Glutamatergic neuron (in vitro differentiated cells): Measurements from ENCODE around the gene NTM. TPM values are rescaled to one million over a fixed set of nuclear protein-coding genes. Genes with fewer than 3 reads are reported as not detected.

Source experiments
- DNase-seq: peaks from one replicate; pipeline ENCODE4 v3.0.0; 2022
- H3K27ac Mint-ChIP-seq: one replicate; pipeline ENCODE4 v1.8.0; 2020; ENCODE audit warnings: mild to moderate bottlenecking, mixed read lengths, inconsistent platforms; ENCODE audit not compliant: unreplicated experiment
- H3K27me3 Mint-ChIP-seq: one replicate; pipeline ENCODE4 v1.8.0; 2020; ENCODE audit warnings: mild to moderate bottlenecking, moderate library complexity, mixed read lengths, inconsistent platforms; ENCODE audit not compliant: unreplicated experiment
- H3K36me3 Mint-ChIP-seq: one replicate; pipeline ENCODE4 v1.8.0; 2020; ENCODE audit warnings: mild to moderate bottlenecking, mixed read lengths, inconsistent platforms; ENCODE audit not compliant: unreplicated experiment
- H3K4me1 Mint-ChIP-seq: one replicate; pipeline ENCODE4 v1.8.0; 2020; ENCODE audit warnings: mild to moderate bottlenecking, low read depth, mixed read lengths, inconsistent platforms; ENCODE audit not compliant: unreplicated experiment
- H3K4me3 Mint-ChIP-seq: one replicate; pipeline ENCODE4 v1.8.0; 2020; ENCODE audit warnings: mild to moderate bottlenecking, mixed read lengths, inconsistent platforms; ENCODE audit not compliant: unreplicated experiment
- H3K9me3 Mint-ChIP-seq: one replicate; pipeline ENCODE4 v1.8.0; 2020; ENCODE audit warnings: mild to moderate bottlenecking, moderate library complexity, mixed read lengths, inconsistent platforms; ENCODE audit not compliant: unreplicated experiment
- CTCF ChIP-seq: fragments of 200-600 bp; sonication (generic); IDR thresholded peaks from one replicate; pipeline ENCODE4 v1.5.0; 2021; ENCODE audit not compliant: partially characterized antibody, unreplicated experiment
- total RNA-seq: library from RNA; stranded (reverse); fragmentation: NEBNext Ultra II Directional; extraction: Animal tissue kit (Norgen Biotek cat#: 25700); gene quantifications from one replicate; pipeline ENCODE4 v1.2.1, GENCODE V29; 2021; ENCODE audit not compliant: unreplicated experiment

Gene NTM
- total RNA-seq, 1 donor from 2014 or later: 1.2 TPM

GRCh38 chr11:131796541-131796940 is 426.1 kb downstream of the NTM start:
- H3K4me1 Mint-ChIP-seq: peaks cover 27% of the 10 kb centered on the region
- H3K27ac Mint-ChIP-seq: no peak overlapping the region
- no peak for TF ChIP-seq CTCF
- no peak for DNase-seq
- H3K9me3 Mint-ChIP-seq: no peaks in the 10 kb centered on the region
- no peaks in the 10 kb centered on the region for H3K27me3 Mint-ChIP-seq
- H3K4me3 Mint-ChIP-seq: no peak overlapping the region
- H3K36me3 Mint-ChIP-seq: no peaks in the 10 kb centered on the region

GRCh38 chr11:131800452-131800851 is 430.0 kb downstream of the NTM start:
- Mint-ChIP-seq H3K36me3 (no peaks in the 10 kb centered on the region), H3K27me3 (peaks cover 2% of the 10 kb centered on the region)
- DNase-seq: no peak

GRCh38 chr11:131802440-131803115 is 432.2 kb downstream of the NTM start:
- H3K4me1 Mint-ChIP-seq: peaks cover 22% of the 10 kb centered on the region
- H3K9me3 Mint-ChIP-seq: peaks cover 4% of the 10 kb centered on the region
- H3K27ac Mint-ChIP-seq: peak overlapping the region; percentile 67
- TF ChIP-seq CTCF: no peak
- no peak for DNase-seq
- H3K36me3 Mint-ChIP-seq: no peaks in the 10 kb centered on the region
- H3K27me3 Mint-ChIP-seq: peaks cover 2% of the 10 kb centered on the region
- H3K4me3 Mint-ChIP-seq: peak overlapping the region; percentile 46

More at GRCh38 chr11:131800452-131800851, 430.0 kb downstream of the NTM start:
- H3K27ac Mint-ChIP-seq: no peak overlapping the region
- TF ChIP-seq CTCF: no peak
- peaks cover 32% of the 10 kb centered on the region for H3K4me1 Mint-ChIP-seq
- H3K9me3 Mint-ChIP-seq: peaks cover 4% of the 10 kb centered on the region
- H3K4me3 Mint-ChIP-seq: no peak overlapping the region

- TF ChIP-seq CTCF: no peak
- DNase-seq: no peak
- Mint-ChIP-seq H3K9me3 (no peaks in the 10 kb centered on the region), H3K27ac (no peak overlapping the region), H3K4me3 (no peak overlapping the region), H3K36me3 (no peaks in the 10 kb centered on the region), H3K27me3 (peaks cover 2% of the 10 kb centered on the region), H3K4me1 (peaks cover 6% of the 10 kb centered on the region)
Measured at GRCh38 chr11:131807876-131808275, 437.5 kb downstream of the NTM start.

- H3K27ac Mint-ChIP-seq: no peak overlapping the region
- H3K9me3 Mint-ChIP-seq: no peaks in the 10 kb centered on the region
- H3K4me3 Mint-ChIP-seq: no peak overlapping the region
- H3K27me3 Mint-ChIP-seq: no peaks in the 10 kb centered on the region
- H3K36me3 Mint-ChIP-seq: no peaks in the 10 kb centered on the region
- peaks cover 6% of the 10 kb centered on the region for H3K4me1 Mint-ChIP-seq
- no peak for DNase-seq
- TF ChIP-seq CTCF: no peak
Measured at GRCh38 chr11:131808470-131808869, 438.1 kb downstream of the NTM start.
